ENCODE results near the gene PPL.

GRCh38 chr16:4868535-4868934, 68.4 kb downstream of the PPL start:
- TF ChIP-seq CTCF (IDR thresholded peaks at IDR 0.05) (no peak), POLR2A (IDR thresholded peaks at IDR 0.05) (no peak)

All from right lobe of liver (tissue), 4 donors.